DOHH2 (cell line): ENCODE results near the gene PSAP.

Experiments
- EZH2phosphoT487 ChIP-seq: fragments of 200-600 bp; sonication (generic); IDR thresholded peaks from 2 replicates; pipeline ENCODE4 v1.6.1; 2017; ENCODE audit warnings: borderline replicate concordance, mild to moderate bottlenecking, antibody characterized with exemption, low read length, moderate library complexity, mixed read lengths
- TF ChIP-seq, protein P1 (sequence below): fragments of 200-600 bp; sonication (generic); IDR thresholded peaks from one replicate; pipeline ENCODE4 v1.5.1; 2014; ENCODE audit warnings: antibody characterized with exemption, mild to moderate bottlenecking, low read depth, low read length; ENCODE audit not compliant: poor library complexity, severe bottlenecking

DNA sequence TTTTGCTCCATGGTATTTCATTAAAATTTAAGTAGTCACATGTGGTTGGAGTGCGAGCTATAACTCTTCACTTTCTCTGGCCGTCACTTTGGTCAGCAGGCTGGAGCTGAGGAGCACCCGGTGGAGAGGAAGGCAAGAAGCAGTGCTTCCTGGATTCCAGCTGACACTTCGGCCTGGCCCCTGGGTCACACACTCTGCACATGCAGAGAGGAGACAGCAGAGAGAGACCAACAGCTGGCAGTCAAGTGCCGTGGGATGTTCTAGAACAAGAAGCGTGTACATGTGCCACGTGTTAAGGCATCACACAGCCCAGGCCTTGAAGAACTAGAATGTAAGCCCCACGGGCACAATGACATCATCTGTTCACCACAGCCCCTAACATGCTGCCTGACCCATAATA, 30.1 kb downstream of the PSAP start:
- TF ChIP-seq, protein P1, sequence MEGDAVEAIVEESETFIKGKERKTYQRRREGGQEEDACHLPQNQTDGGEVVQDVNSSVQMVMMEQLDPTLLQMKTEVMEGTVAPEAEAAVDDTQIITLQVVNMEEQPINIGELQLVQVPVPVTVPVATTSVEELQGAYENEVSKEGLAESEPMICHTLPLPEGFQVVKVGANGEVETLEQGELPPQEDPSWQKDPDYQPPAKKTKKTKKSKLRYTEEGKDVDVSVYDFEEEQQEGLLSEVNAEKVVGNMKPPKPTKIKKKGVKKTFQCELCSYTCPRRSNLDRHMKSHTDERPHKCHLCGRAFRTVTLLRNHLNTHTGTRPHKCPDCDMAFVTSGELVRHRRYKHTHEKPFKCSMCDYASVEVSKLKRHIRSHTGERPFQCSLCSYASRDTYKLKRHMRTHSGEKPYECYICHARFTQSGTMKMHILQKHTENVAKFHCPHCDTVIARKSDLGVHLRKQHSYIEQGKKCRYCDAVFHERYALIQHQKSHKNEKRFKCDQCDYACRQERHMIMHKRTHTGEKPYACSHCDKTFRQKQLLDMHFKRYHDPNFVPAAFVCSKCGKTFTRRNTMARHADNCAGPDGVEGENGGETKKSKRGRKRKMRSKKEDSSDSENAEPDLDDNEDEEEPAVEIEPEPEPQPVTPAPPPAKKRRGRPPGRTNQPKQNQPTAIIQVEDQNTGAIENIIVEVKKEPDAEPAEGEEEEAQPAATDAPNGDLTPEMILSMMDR = no peak
- no peak for TF ChIP-seq EZH2phosphoT487
